Brain microvascular endothelial cell (primary cell): Measurements from ENCODE around the gene SLC25A44.
A peak's percentile ranks its signal among the peaks of the same experiment; 100 is the strongest.

Source experiments
- DNase-seq: peaks from one replicate; pipeline ENCODE4 v3.0.0-alpha.2; 2020
- H3K27ac ChIP-seq: fragments of 250-450 bp; sonication (Bioruptor Pico); 2 replicates; pipeline ENCODE4 v1.5.1; 2020; ENCODE audit warnings: mild to moderate bottlenecking, moderate library complexity
- H3K27me3 ChIP-seq: fragments of 250-450 bp; sonication (Bioruptor Pico); replicated peaks from 2 replicates; pipeline ENCODE4 v1.5.1; 2020; ENCODE audit warnings: mild to moderate bottlenecking
- H3K36me3 ChIP-seq: fragments of 250-450 bp; sonication (Bioruptor Pico); replicated peaks from 2 replicates; pipeline ENCODE4 v1.5.1; 2020; ENCODE audit warnings: mild to moderate bottlenecking
- H3K4me3 ChIP-seq: 2 replicates; pipeline ENCODE4 v1.5.1; 2011; ENCODE audit warnings: low read depth, mild to moderate bottlenecking, control low read depth, low read length, moderate library complexity
- CTCF ChIP-seq: IDR thresholded peaks from 2 replicates; pipeline ENCODE4 v1.5.1; 2011; ENCODE audit warnings: low read depth, mild to moderate bottlenecking, moderate library complexity, low read length, control low read depth, inconsistent platforms; ENCODE audit errors: missing control alignments
- in situ Hi-C: cut with HindIII; loops from 2 replicates; pipeline ENCODE4 v1.10.0; 2017; ENCODE audit warnings: low sequenced_read_pairs, low pct_ligation_motif_present

The SLC25A44 gene

DNA sequence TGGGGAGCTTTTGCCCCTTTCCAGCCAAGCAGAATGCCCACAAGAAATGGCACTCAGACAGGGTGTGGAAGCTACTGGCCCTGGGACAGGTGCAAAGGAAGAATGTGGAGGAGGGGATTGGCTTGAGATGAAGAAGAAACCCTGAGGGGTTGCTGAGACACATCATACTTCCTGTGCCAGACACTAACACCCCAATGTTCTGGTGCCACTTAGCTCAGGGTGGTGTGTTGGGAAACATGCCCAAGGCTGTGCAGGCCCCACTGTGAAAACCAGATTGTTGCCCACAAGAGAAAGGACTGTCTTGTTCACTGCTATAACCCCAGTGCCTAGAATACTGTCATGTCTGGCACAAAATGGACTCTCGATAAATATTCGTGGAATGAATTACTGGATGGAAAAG is 63.8 kb downstream of the SLC25A44 start:
- Histone ChIP-seq H3K4me3 (no peak overlapping the region), H3K27ac (no peak overlapping the region), H3K36me3 (peaks cover 74% of the 10 kb centered on the region), H3K27me3 (no peaks in the 10 kb centered on the region)
- no peak for TF ChIP-seq CTCF
- in situ Hi-C loops: no loop called here
- DNase-seq: no peak

- no peak for DNase-seq
- Histone ChIP-seq H3K27me3 (no peaks in the 10 kb centered on the region), H3K27ac (no peak overlapping the region), H3K4me3 (no peak overlapping the region), H3K36me3 (peaks cover 73% of the 10 kb centered on the region)
- no peak for TF ChIP-seq CTCF
- in situ Hi-C loops: no loop called here
These were observed 65.0 kb downstream of the SLC25A44 start for GRCh38 chr1:156258859-156259258.

- DNase-seq: no peak
- Histone ChIP-seq H3K4me3 (no peak overlapping the region), H3K36me3 (peaks cover 74% of the 10 kb centered on the region), H3K27me3 (no peaks in the 10 kb centered on the region), H3K27ac (no peak overlapping the region)
- peak; percentile 44 for TF ChIP-seq CTCF
- in situ Hi-C loops: no loop called here
These were observed 65.9 kb downstream of the SLC25A44 start for GRCh38 chr1:156259805-156260204.

- DNase-seq: no peak
- Histone ChIP-seq H3K4me3 (no peak overlapping the region), H3K36me3 (peaks cover 82% of the 10 kb centered on the region), H3K27ac (no peak overlapping the region), H3K27me3 (no peaks in the 10 kb centered on the region)
- in situ Hi-C loops: no loop called here
- TF ChIP-seq CTCF: no peak
These were observed 67.0 kb downstream of the SLC25A44 start for GRCh38 chr1:156260896-156261295.
